PC-9 (cell line): ENCODE data around the gene E2F8. TPM values are rescaled to one million over a fixed set of nuclear protein-coding genes. Genes with fewer than 3 reads are reported as not detected.
"Not testable (repeated sequence)": the region's sequence is repeated elsewhere in the genome, so short reads cannot be mapped to it uniquely, and the experiment has no call there.

ENCODE experiments used
- BruUV-seq: library from RNA; stranded (reverse); fragments of 400-500 nt; replicated peaks from 2 replicates; lab custom pipeline; 2021; lab: Mats Ljungman, UMichigan
- CTCF ChIA-PET: fragments of 300-600 bp; sonication (Branson Sonifier 250); formaldehyde crosslinking; loops from one replicate; lab custom pipeline; 2022; ENCODE audit warnings: antibody characterized with exemption; lab: Charles Lee
- POLR2A ChIA-PET: fragments of 300-600 bp; sonication (Branson Sonifier 250); formaldehyde crosslinking; loops from one replicate; lab custom pipeline; 2022; ENCODE audit warnings: antibody characterized with exemption; ENCODE audit not compliant: unreplicated experiment; lab: Charles Lee
- DNase-seq, 2 experiments: peaks; one replicate each; pipeline versions ENCODE4 v3.0.0 to v3.0.0-alpha.2; 2015 to 2022; ENCODE audit warnings: mixed read lengths in 1 of 2
- H2AFZ ChIP-seq: fragments of 200-600 bp; sonication (generic); 2 replicates; pipeline ENCODE4 v1.8.1; 2017; ENCODE audit warnings: antibody characterized with exemption
- H3F3A ChIP-seq: fragments of 200-600 bp; sonication (generic); 2 replicates; pipeline ENCODE4 v1.8.1; 2017; ENCODE audit warnings: antibody characterized with exemption, mild to moderate bottlenecking, low read depth; ENCODE audit not compliant: insufficient read depth
- H3K27ac ChIP-seq: fragments of 200-600 bp; sonication (generic); 2 replicates; pipeline ENCODE4 v1.6.1; 2016; ENCODE audit warnings: mixed run types
- H3K27me3 ChIP-seq: fragments of 200-600 bp; sonication (generic); 2 replicates; pipeline ENCODE4 v1.6.1; 2016; ENCODE audit warnings: low read depth, mixed run types; ENCODE audit not compliant: insufficient read depth
- H3K36me3 ChIP-seq: fragments of 200-600 bp; sonication (generic); 2 replicates; pipeline ENCODE4 v1.6.1; 2016; ENCODE audit warnings: low read depth, mixed run types
- H3K4me1 ChIP-seq: fragments of 200-600 bp; sonication (generic); replicated peaks from 2 replicates; pipeline ENCODE4 v1.6.1; 2016; ENCODE audit warnings: mixed run types; ENCODE audit not compliant: insufficient read depth
- H3K4me2 ChIP-seq: fragments of 200-600 bp; sonication (generic); 2 replicates; pipeline ENCODE4 v1.6.1; 2017; ENCODE audit warnings: mixed run types
- H3K4me3 ChIP-seq: fragments of 200-600 bp; sonication (generic); 2 replicates; pipeline ENCODE4 v1.6.1; 2016; ENCODE audit warnings: mixed run types
- H3K79me2 ChIP-seq: fragments of 200-600 bp; sonication (generic); 2 replicates; pipeline ENCODE4 v1.6.1; 2017; ENCODE audit warnings: low read depth, mixed run types
- H3K9me2 ChIP-seq: fragments of 200-600 bp; sonication (generic); 2 replicates; pipeline ENCODE4 v1.8.1; 2017; ENCODE audit warnings: mild to moderate bottlenecking; ENCODE audit not compliant: insufficient read depth
- H3K9me3 ChIP-seq: fragments of 200-600 bp; sonication (generic); 2 replicates; pipeline ENCODE4 v1.8.1; 2016; ENCODE audit warnings: low read depth; ENCODE audit not compliant: insufficient read depth
- H4K20me1 ChIP-seq: fragments of 200-600 bp; sonication (generic); 2 replicates; pipeline ENCODE4 v1.8.1; 2017; ENCODE audit not compliant: insufficient read depth
- EZH2 ChIP-seq: fragments of 200-600 bp; sonication (generic); IDR thresholded peaks from 2 replicates; pipeline ENCODE4 v1.8.0; 2017; ENCODE audit warnings: antibody characterized with exemption, low read depth
- intact Hi-C: fragments of 100-400 bp; cut with micrococcal nuclease; formaldehyde crosslinking; loops from one replicate; pipeline ENCODE4 v1.10.0; 2022; ENCODE audit not compliant: unreplicated experiment
- total RNA-seq: library from RNA; stranded (reverse); gene quantifications from 2 replicates; pipeline ENCODE4 v1.2.3, GENCODE V29; 2021
- TF ChIP-seq, protein P1 (sequence below): fragments of 200-600 bp; sonication (generic); conservative IDR thresholded peaks from 2 replicates; pipeline ENCODE4 v1.6.1; 2017; ENCODE audit warnings: mixed run types, antibody characterized with exemption, mild to moderate bottlenecking, moderate library complexity

Gene E2F8
- total RNA-seq, 1 experiment from 2014 or later = 26.7 TPM

- Histone ChIP-seq H3K36me3 (no peaks in the 10 kb centered on the region), H3K9me2 (no peaks in the 10 kb centered on the region), H2AFZ (no peak overlapping the region), H3K4me2 (no peak overlapping the region), H3K79me2 (no peaks in the 10 kb centered on the region), H3K9me3 (no peaks in the 10 kb centered on the region), H3K4me1 (no peaks in the 10 kb centered on the region), H3K4me3 (no peak overlapping the region), H4K20me1 (no peaks in the 10 kb centered on the region), H3K27ac (no peak overlapping the region), H3F3A (no peaks in the 10 kb centered on the region), H3K27me3 (no peaks in the 10 kb centered on the region)
- CTCF ChIA-PET = interaction anchor here (0.6 to 1.5 kb wide), 4 partner anchors 14 to 296 kb away, joined by 3 to 6 read pairs (median 4); no protein-coding TSS in a partner anchor
- TF ChIP-seq, protein P1, sequence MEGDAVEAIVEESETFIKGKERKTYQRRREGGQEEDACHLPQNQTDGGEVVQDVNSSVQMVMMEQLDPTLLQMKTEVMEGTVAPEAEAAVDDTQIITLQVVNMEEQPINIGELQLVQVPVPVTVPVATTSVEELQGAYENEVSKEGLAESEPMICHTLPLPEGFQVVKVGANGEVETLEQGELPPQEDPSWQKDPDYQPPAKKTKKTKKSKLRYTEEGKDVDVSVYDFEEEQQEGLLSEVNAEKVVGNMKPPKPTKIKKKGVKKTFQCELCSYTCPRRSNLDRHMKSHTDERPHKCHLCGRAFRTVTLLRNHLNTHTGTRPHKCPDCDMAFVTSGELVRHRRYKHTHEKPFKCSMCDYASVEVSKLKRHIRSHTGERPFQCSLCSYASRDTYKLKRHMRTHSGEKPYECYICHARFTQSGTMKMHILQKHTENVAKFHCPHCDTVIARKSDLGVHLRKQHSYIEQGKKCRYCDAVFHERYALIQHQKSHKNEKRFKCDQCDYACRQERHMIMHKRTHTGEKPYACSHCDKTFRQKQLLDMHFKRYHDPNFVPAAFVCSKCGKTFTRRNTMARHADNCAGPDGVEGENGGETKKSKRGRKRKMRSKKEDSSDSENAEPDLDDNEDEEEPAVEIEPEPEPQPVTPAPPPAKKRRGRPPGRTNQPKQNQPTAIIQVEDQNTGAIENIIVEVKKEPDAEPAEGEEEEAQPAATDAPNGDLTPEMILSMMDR = no peak
- TF ChIP-seq EZH2 = no peak
- BruUV-seq = no TSS peak
- intact Hi-C loops = loop anchor here (1.0 kb wide), 3 partner anchors 53 to 295 kb away; no protein-coding TSS in a partner anchor
- DNase-seq = no peak
- POLR2A ChIA-PET = no interaction called here
Observed at GRCh38 chr11:19258641-19259230, 18.0 kb upstream of the E2F8 start.

GRCh38 chr11:19254441-19254840 is 13.7 kb upstream of the E2F8 start:
- H3K4me3 ChIP-seq, H3F3A ChIP-seq, H4K20me1 ChIP-seq, H3K27ac ChIP-seq, H3K36me3 ChIP-seq, H3K9me2 ChIP-seq, intact Hi-C loops, H2AFZ ChIP-seq, H3K4me1 ChIP-seq, H3K79me2 ChIP-seq, DNase-seq, H3K4me2 ChIP-seq, CTCF ChIA-PET, H3K27me3 ChIP-seq, BruUV-seq: not testable (repeated sequence)
- POLR2A ChIA-PET = interaction anchor here (0.8 kb wide), 1 partner anchor 21 kb away, joined by 9 read pairs; no protein-coding TSS in a partner anchor
- peaks cover 15% of the 10 kb centered on the region for H3K9me3 ChIP-seq

DNA sequence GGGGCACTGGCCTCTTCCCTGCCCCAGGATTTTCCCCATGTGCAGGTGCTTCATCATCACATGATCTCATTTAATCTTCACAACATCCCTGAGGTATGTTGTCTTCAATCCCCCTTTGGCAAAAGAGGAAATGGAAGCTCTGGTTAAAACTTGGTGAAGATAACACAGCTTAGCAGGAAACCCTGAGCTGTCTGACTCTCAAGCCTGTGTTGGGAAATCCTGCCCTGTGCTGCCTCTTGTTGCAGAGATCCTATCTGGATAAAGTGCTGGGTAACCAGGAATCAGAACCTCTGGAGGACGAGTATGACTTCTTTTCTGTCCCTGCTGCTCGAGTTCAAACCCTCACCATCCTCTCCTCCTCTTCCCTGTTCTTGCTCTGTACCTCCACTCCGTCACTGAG is 13.1 kb upstream of the E2F8 start:
- ChIA-PET POLR2A (interaction anchor here (0.8 kb wide), 1 partner anchor 22 kb away, joined by 9 read pairs; no protein-coding TSS in a partner anchor), CTCF (no interaction called here)
- Histone ChIP-seq H3K4me3 (no peak overlapping the region), H3K79me2 (no peaks in the 10 kb centered on the region), H3K9me2 (no peaks in the 10 kb centered on the region), H3F3A (no peaks in the 10 kb centered on the region), H3K4me1 (no peaks in the 10 kb centered on the region), H3K27me3 (no peaks in the 10 kb centered on the region), H4K20me1 (no peaks in the 10 kb centered on the region), H3K27ac (no peak overlapping the region), H2AFZ (no peak overlapping the region), H3K9me3 (peaks cover 20% of the 10 kb centered on the region), H3K4me2 (no peak overlapping the region), H3K36me3 (no peaks in the 10 kb centered on the region)
- DNase-seq = no peak
- no peak for TF ChIP-seq EZH2
- TF ChIP-seq, protein P1 = no peak
- intact Hi-C loops = no loop called here
- no TSS peak for BruUV-seq
